ENCODE measurements around the gene IFITM1. TPM values are rescaled to one million over a fixed set of nuclear protein-coding genes. Genes with fewer than 3 reads are reported as not detected.

The IFITM1 gene
- total and polyA plus RNA-seq, 2 of the 13 experiments (the other 11 are each of a cell fraction or from before 2014, with no cell fraction given), result 0.38 to 11.1 TPM

- TF ChIP-seq MNT (IDR thresholded peaks at IDR 0.05) (peak; percentile 55), ZNF20 (CRISPR knock-in tag; IDR thresholded peaks at IDR 0.05) (no peak), ZNF597 (CRISPR knock-in tag; IDR thresholded peaks at IDR 0.05) (no peak), KIAA2018 (CRISPR knock-in tag; IDR thresholded peaks at IDR 0.05; ENCODE audit: borderline replicate concordance) (no peak), ZNF776 (CRISPR knock-in tag; IDR thresholded peaks at IDR 0.05) (peak; percentile 32; the same call in 1 of the 2 replicates), JUNB (CRISPR knock-in tag; IDR thresholded peaks at IDR 0.05; ENCODE audit: borderline replicate concordance) (no peak), KDM1A (CRISPR knock-in tag; IDR thresholded peaks at IDR 0.05) (no peak), GFI1 (CRISPR knock-in tag; IDR thresholded peaks at IDR 0.05; ENCODE audit: borderline replicate concordance) (no peak), XRCC5 (optimal IDR thresholded peaks at IDR 0.05; ENCODE audit: low read length) (peak; percentile 20), FLYWCH1 (CRISPR knock-in tag; IDR thresholded peaks at IDR 0.05) (no peak), ZNF44 (CRISPR knock-in tag; IDR thresholded peaks at IDR 0.05) (no peak), ZNF724P (CRISPR knock-in tag; IDR thresholded peaks at IDR 0.05; ENCODE audit: borderline replicate concordance) (no peak), ZSCAN30 (CRISPR knock-in tag; IDR thresholded peaks at IDR 0.05) (no peak), ISL2 (CRISPR knock-in tag; IDR thresholded peaks at IDR 0.05) (no peak)
- TF ChIP-seq, protein P1, sequence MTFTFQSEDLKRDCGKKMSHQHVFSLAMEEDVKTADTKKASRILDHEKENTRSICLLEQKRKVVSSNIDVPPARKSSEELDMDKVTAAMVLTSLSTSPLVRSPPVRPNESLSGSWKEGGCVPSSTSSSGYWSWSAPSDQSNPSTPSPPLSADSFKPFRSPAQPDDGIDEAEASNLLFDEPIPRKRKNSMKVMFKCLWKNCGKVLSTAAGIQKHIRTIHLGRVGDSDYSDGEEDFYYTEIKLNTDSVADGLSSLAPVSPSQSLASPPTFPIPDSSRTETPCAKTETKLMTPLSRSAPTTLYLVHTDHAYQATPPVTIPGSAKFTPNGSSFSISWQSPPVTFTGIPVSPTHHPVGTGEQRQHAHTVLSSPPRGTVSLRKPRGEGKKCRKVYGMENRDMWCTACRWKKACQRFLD (CRISPR knock-in tag; IDR thresholded peaks at IDR 0.05; ENCODE audit: borderline replicate concordance), result no peak
Measured at GRCh38 chr11:297586-298405, 16.0 kb upstream of the IFITM1 start (continued).
